ENCODE results near the gene HES1. TPM values are rescaled to one million over a fixed set of nuclear protein-coding genes. Genes with fewer than 3 reads are reported as not detected.

Gene HES1
- total RNA-seq, 1 donor from 2014 or later, result 55.6 TPM

- H3K4me3 ChIP-seq (ENCODE audit: low read depth, low read length), result no peak overlapping the region
- no peak for TF ChIP-seq CTCF (conservative IDR thresholded peaks at IDR 0.05; ENCODE audit: low read depth, low read length)
- no peak for DNase-seq (ENCODE audit: low read depth)
Observed at GRCh38 chr3:194097141-194097882, 38.6 kb upstream of the HES1 start.

GRCh38 chr3:194098081-194098842, 37.7 kb upstream of the HES1 start:
- TF ChIP-seq CTCF (conservative IDR thresholded peaks at IDR 0.05; ENCODE audit: low read depth, low read length), result no peak
- no peak overlapping the region for H3K4me3 ChIP-seq (ENCODE audit: low read depth, low read length)
- no peak for DNase-seq (ENCODE audit: low read depth)

- no peak for TF ChIP-seq CTCF (conservative IDR thresholded peaks at IDR 0.05; ENCODE audit: low read depth, low read length)
- no peak overlapping the region for H3K4me3 ChIP-seq (ENCODE audit: low read depth, low read length)
- DNase-seq (ENCODE audit: low read depth), result no peak
Observed at GRCh38 chr3:194098843-194099183, 37.1 kb upstream of the HES1 start.

GRCh38 chr3:194099215-194099614, 36.7 kb upstream of the HES1 start:
- DNase-seq (ENCODE audit: low read depth), result no peak
- H3K4me3 ChIP-seq (ENCODE audit: low read depth, low read length), result no peak overlapping the region
- TF ChIP-seq CTCF (conservative IDR thresholded peaks at IDR 0.05; ENCODE audit: low read depth, low read length), result no peak

GRCh38 chr3:194100856-194101390, 35.0 kb upstream of the HES1 start:
- no peak for DNase-seq (ENCODE audit: low read depth)
- TF ChIP-seq CTCF (conservative IDR thresholded peaks at IDR 0.05; ENCODE audit: low read depth, low read length), result no peak
- no peak overlapping the region for H3K4me3 ChIP-seq (ENCODE audit: low read depth, low read length)

GRCh38 chr3:194101592-194102432, 34.1 kb upstream of the HES1 start:
- TF ChIP-seq CTCF (conservative IDR thresholded peaks at IDR 0.05; ENCODE audit: low read depth, low read length), result no peak
- H3K4me3 ChIP-seq (ENCODE audit: low read depth, low read length), result no peak overlapping the region
- DNase-seq (ENCODE audit: low read depth), result no peak
